Measurements from ENCODE around the gene JAG1.

- no peak for TF ChIP-seq POLR2AphosphoS5 (IDR thresholded peaks at IDR 0.05; ENCODE audit: insufficient read depth, low read depth, low read length)
- no peak for TF ChIP-seq POLR2A (IDR thresholded peaks at IDR 0.05; ENCODE audit: low read depth, low read length)
- no peak for TF ChIP-seq CTCF (IDR thresholded peaks at IDR 0.05; ENCODE audit: extremely low read depth in 1 of 2, insufficient read depth in 1 of 2, low read depth in 1 of 2, low read length in 2 of 2)
- TF ChIP-seq JUN (IDR thresholded peaks at IDR 0.05; ENCODE audit: borderline replicate concordance, insufficient read depth, insufficient read length, low read depth) = no peak
- TF ChIP-seq EZH2 (IDR thresholded peaks at IDR 0.05; ENCODE audit: borderline replicate concordance, low read depth, low read length, severe bottlenecking) = no peak
- no peak for TF ChIP-seq FOS (IDR thresholded peaks at IDR 0.05; ENCODE audit: borderline replicate concordance, insufficient read depth, low read length)
- TF ChIP-seq MYC (IDR thresholded peaks at IDR 0.05; ENCODE audit: low read depth, low read length) = no peak
- TF ChIP-seq MAX (IDR thresholded peaks at IDR 0.05; ENCODE audit: insufficient read depth, insufficient read length) = no peak
- no peak for TF ChIP-seq GATA2 (IDR thresholded peaks at IDR 0.05; ENCODE audit: insufficient read depth, insufficient read length, low read depth, low read length)
Observed at GRCh38 chr20:10633718-10634117, 40.1 kb downstream of the JAG1 start.

Data from endothelial cell of umbilical vein (primary cell).